Small intestine (tissue), 7 donors: ENCODE data around the gene GRIK3. TPM values are rescaled to one million over a fixed set of nuclear protein-coding genes. Genes with fewer than 3 reads are reported as not detected.
A peak's percentile ranks its signal among the peaks of the same experiment; 100 is the strongest.

ENCODE experiments used
- DNase-seq, 2 donors: peaks; one replicate each; pipeline versions ENCODE4 v3.0.0 to v3.0.0-alpha.2; 2013
- FAIRE-seq: peaks from 2 replicates; lab custom pipeline; 2012; peaks lifted over from hg19 to GRCh38; lab: Jason Lieb, UNC
- H3K27ac ChIP-seq, 3 donors: one replicate each; pipeline ENCODE4 v1.5.1; 2013; ENCODE audit warnings: low read length in 2 of 3, mild to moderate bottlenecking in 2 of 3, control low read depth in 1 of 3, inconsistent platforms in 1 of 3, low read depth in 1 of 3, moderate library complexity in 1 of 3
- H3K27me3 ChIP-seq, 3 donors: one replicate each; pipeline ENCODE4 v1.6.1; 2013; ENCODE audit warnings: low read length in 3 of 3, inconsistent platforms in 1 of 3; ENCODE audit not compliant: control insufficient read depth in 3 of 3, insufficient read depth in 3 of 3
- H3K36me3 ChIP-seq, 3 donors: one replicate each; pipeline ENCODE4 v1.6.1; 2013; ENCODE audit warnings: low read length in 3 of 3, inconsistent platforms in 1 of 3, low read depth in 1 of 3, mild to moderate bottlenecking in 1 of 3, moderate library complexity in 1 of 3; ENCODE audit not compliant: control insufficient read depth in 3 of 3, insufficient read depth in 2 of 3
- H3K4me1 ChIP-seq, 3 donors: one replicate each; pipeline ENCODE4 v1.6.1; 2013; ENCODE audit warnings: low read length in 2 of 3, inconsistent platforms in 1 of 3, low read depth in 1 of 3, mild to moderate bottlenecking in 1 of 3, moderate library complexity in 1 of 3; ENCODE audit not compliant: control insufficient read depth in 3 of 3, insufficient read depth in 2 of 3
- H3K4me3 ChIP-seq, 3 donors: one replicate each; pipeline ENCODE4 v1.5.1; 2013; ENCODE audit warnings: low read length in 3 of 3, control low read depth in 1 of 3, inconsistent platforms in 1 of 3, low read depth in 1 of 3, mild to moderate bottlenecking in 1 of 3, moderate library complexity in 1 of 3
- H3K9me3 ChIP-seq, 2 donors: one replicate each; pipeline ENCODE4 v1.6.1; 2013; ENCODE audit warnings: low read depth in 1 of 2, low read length in 1 of 2; ENCODE audit not compliant: control insufficient read depth in 2 of 2, insufficient read depth in 1 of 2
- WGBS, 3 donors: extraction: QIAGEN DNeasy Blood & Tissue Kit; methylation state at CpG; one replicate each; pipeline ENCODE4 v1.1.7; 2013; 5-methylcytosine and 5-hydroxymethylcytosine counted together
- polyA plus RNA-seq, 4 donors: library from polyadenylated mRNA; stranded (reverse) in 3 of 4; unstranded in 1 of 4; fragments of 200-250 nt in 3 of 4; fragments of 120-200 nt in 1 of 4; gene quantifications; one replicate each; pipeline versions ENCODE4 v1.2.1 to v1.2.3, GENCODE V29; 2013
- donor health status: healthy with polysubstance abuse.
- donor health status: control.
- donor health status: control.
- donor health status: Bipolar disorder and iron deficiency.
- donor health status: healthy.

GRIK3 gene
- polyA plus RNA-seq, 4 donors = 0.81 to 1.9 TPM; not detected in 2

DNA sequence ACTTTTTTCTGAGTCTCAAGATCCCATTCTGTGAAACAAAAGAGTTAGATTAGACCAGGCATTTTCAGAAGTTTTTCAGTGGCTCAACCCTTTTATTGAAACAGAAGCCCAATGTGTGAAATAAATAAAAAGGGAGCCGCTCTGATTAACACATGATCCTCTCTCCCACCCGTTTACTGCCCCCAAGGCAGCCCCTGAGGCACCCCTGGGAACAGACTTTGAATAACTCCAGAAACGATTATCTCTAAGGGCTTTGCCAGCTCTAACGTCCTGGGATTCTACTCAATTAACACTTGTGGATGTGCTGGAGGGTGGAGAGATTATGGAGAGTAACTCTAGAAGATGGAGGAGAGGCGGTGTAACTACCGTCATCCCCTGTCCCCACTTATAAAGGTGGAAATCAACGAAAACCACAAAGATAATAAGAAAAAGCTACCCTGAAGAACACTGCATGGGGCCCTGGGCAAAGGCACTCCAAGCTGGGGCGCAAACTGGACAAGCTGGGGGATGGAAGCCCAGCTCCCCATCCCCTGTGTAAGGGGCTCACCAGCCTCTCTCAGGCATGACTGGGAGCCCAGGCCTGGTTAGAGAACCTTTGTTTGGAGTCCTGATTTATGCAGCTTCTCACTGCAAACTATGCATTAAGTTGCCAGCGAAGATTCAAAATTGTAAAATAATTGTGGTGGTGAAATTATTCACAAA is 39.0 kb upstream of the GRIK3 start:
- 58 to 65% (median 63%) methylated on average over 9 of the region's 9 CpGs for WGBS, 3 donors
- no peak for DNase-seq
- no peak for FAIRE-seq
- Histone ChIP-seq H3K36me3 (no peaks in the 10 kb centered on the region), H3K4me1 (peaks cover 0 to 13% (median 0%) of the 10 kb centered on the region in 3 donors), H3K9me3 (no peaks in the 10 kb centered on the region), H3K27me3 (no peaks in the 10 kb centered on the region), H3K4me3 (no peak overlapping the region), H3K27ac (no peak overlapping the region)

DNA sequence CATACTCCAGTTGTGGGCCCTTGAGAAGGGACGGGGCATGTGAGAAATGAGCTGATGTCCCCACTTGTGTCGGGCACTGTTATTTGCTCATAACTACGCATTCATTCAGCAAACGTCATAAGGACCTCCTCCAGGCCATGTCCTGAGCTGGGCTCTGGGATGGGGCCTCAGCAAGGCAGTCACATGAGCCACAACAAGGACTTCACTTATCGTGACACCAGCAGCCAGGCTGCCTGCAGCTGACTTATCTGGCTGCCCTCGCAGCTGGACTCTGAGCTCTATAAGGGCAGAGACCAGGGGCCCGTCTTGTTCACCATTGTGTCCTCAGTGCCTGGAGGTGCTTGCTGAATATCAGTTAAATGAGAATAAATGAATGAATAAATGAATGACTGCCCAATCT is 37.5 kb upstream of the GRIK3 start:
- FAIRE-seq = no peak

GRCh38 chr1:37070126-37070525 is 35.8 kb upstream of the GRIK3 start:
- Histone ChIP-seq H3K4me1 (peaks cover 0 to 13% (median 0%) of the 10 kb centered on the region in 3 donors), H3K27me3 (peaks cover 0 to 5% (median 0%) of the 10 kb centered on the region in 3 donors), H3K9me3 (no peaks in the 10 kb centered on the region), H3K27ac (no peak overlapping the region), H3K4me3 (no peak overlapping the region), H3K36me3 (no peaks in the 10 kb centered on the region)
- DNase-seq (no peak), FAIRE-seq (no peak)
- WGBS, 3 donors = 78 to 81% (median 78%) methylated on average over 5 of the region's 5 CpGs

More for the DNA sequence above, 37.5 kb upstream of the GRIK3 start:
- 24 to 53% (median 53%) methylated on average over 7 of the region's 7 CpGs for WGBS, 3 donors
- peak in 1 of 2 donors; percentile 84 for DNase-seq
- Histone ChIP-seq H3K27ac (peak overlapping the region in 1 of 3 donors; percentile 53), H3K27me3 (no peaks in the 10 kb centered on the region), H3K36me3 (no peaks in the 10 kb centered on the region), H3K9me3 (no peaks in the 10 kb centered on the region), H3K4me3 (no peak overlapping the region), H3K4me1 (peaks cover 0 to 13% (median 0%) of the 10 kb centered on the region in 3 donors)

- DNase-seq (no peak), FAIRE-seq (no peak)
- Histone ChIP-seq H3K4me1 (peaks cover 0 to 13% (median 0%) of the 10 kb centered on the region in 3 donors), H3K27me3 (peaks cover 0 to 5% (median 0%) of the 10 kb centered on the region in 3 donors), H3K9me3 (no peaks in the 10 kb centered on the region), H3K27ac (no peak overlapping the region), H3K4me3 (no peak overlapping the region), H3K36me3 (no peaks in the 10 kb centered on the region)
- 72 to 86% (median 74%) methylated on average over 4 of the region's 4 CpGs for WGBS, 3 donors
These were observed 35.1 kb upstream of the GRIK3 start for GRCh38 chr1:37069406-37069805.

DNA sequence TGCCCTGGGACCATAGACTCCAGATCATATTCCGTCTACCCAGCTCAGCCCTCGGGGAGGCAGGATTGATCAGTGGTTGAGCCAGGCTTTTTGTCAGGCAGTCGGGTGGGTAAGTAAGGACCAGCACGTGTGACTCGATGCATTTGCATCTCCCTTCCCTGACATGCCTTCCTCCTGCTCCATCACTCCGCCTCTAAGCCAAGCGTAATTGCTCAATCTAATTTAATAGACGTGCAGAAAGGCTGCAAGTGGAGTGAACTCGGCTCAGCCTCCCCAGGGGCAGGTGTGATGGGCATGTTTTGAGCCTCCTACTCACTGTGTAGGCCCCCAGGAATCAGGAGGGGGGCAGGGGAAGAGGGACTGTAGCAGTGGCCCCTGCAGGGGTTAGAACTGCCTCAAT is 34.6 kb upstream of the GRIK3 start:
- Histone ChIP-seq H3K9me3 (no peaks in the 10 kb centered on the region), H3K36me3 (no peaks in the 10 kb centered on the region), H3K27ac (no peak overlapping the region), H3K4me1 (peaks cover 0 to 13% (median 0%) of the 10 kb centered on the region in 3 donors), H3K27me3 (peaks cover 0 to 5% (median 0%) of the 10 kb centered on the region in 3 donors), H3K4me3 (no peak overlapping the region)
- 43 to 55% (median 45%) methylated on average over 9 of the region's 9 CpGs for WGBS, 3 donors
- FAIRE-seq (no peak), DNase-seq (no peak)

- FAIRE-seq = no peak
- H3K36me3 ChIP-seq = no peaks in the 10 kb centered on the region
- peaks cover 0 to 5% (median 0%) of the 10 kb centered on the region in 3 donors for H3K27me3 ChIP-seq
These were observed 33.9 kb upstream of the GRIK3 start for GRCh38 chr1:37068260-37068659.

DNA sequence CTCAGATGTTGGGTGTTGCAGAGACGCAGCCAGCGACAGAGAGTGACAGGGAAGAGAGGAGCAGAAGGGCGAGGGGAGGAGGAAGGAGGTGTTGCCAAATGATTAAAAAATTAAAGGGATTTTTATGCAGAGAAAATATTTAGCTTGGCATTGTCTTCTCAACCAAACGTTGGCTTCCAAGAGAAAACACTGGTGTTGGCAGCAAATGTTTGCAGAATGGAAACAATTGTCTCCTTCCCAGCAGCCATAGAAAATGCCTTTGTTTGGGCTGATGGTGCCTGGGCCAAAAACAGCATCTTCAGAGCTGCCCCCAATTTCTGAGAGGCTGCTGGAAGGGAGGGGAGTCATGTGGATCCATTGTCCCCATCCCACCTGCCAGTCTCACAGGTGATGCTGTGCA is 29.7 kb upstream of the GRIK3 start:
- Histone ChIP-seq H3K36me3 (no peaks in the 10 kb centered on the region), H3K4me3 (no peak overlapping the region), H3K9me3 (no peaks in the 10 kb centered on the region), H3K4me1 (no peaks in the 10 kb centered on the region), H3K27ac (no peak overlapping the region), H3K27me3 (peaks cover 0 to 5% (median 0%) of the 10 kb centered on the region in 3 donors)
- WGBS, 3 donors = 38 to 52% (median 46%) methylated on average over 4 of the region's 4 CpGs
- DNase-seq = no peak
- no peak for FAIRE-seq

More at GRCh38 chr1:37068260-37068659, 33.9 kb upstream of the GRIK3 start:
- WGBS, 3 donors = 58 to 78% (median 67%) methylated on average over 3 of the region's 3 CpGs
- H3K27ac ChIP-seq = no peak overlapping the region
- peaks cover 0 to 13% (median 0%) of the 10 kb centered on the region in 3 donors for H3K4me1 ChIP-seq
- H3K9me3 ChIP-seq = no peaks in the 10 kb centered on the region
- no peak for DNase-seq
- H3K4me3 ChIP-seq = no peak overlapping the region

GRCh38 chr1:37059346-37059745 is 25.0 kb upstream of the GRIK3 start:
- FAIRE-seq (no peak), DNase-seq (no peak)
- Histone ChIP-seq H3K4me1 (no peaks in the 10 kb centered on the region), H3K36me3 (no peaks in the 10 kb centered on the region), H3K27me3 (no peaks in the 10 kb centered on the region), H3K4me3 (no peak overlapping the region), H3K27ac (no peak overlapping the region), H3K9me3 (no peaks in the 10 kb centered on the region)
- WGBS, 3 donors = 50 to 54% (median 50%) methylated on average over 8 of the region's 8 CpGs
